Stimulated activated CD8-positive, alpha-beta memory T cell treated with anti-CD3 and anti-CD28 coated beads, Interleukin-4, amount 100 ng/mL, for 1 hour (primary cell): ENCODE results near the gene NKD2.
"Not testable (repeated sequence)": the region's sequence is repeated elsewhere in the genome, so short reads cannot be mapped to it uniquely, and the experiment has no call there.

ENCODE experiments used
- DNase-seq, 2 donors: peaks; one replicate each; pipeline ENCODE4 v3.0.0-alpha.2; 2020; ENCODE audit warnings: low read depth in 2 of 2, low spot score in 1 of 2

Gene NKD2

DNA sequence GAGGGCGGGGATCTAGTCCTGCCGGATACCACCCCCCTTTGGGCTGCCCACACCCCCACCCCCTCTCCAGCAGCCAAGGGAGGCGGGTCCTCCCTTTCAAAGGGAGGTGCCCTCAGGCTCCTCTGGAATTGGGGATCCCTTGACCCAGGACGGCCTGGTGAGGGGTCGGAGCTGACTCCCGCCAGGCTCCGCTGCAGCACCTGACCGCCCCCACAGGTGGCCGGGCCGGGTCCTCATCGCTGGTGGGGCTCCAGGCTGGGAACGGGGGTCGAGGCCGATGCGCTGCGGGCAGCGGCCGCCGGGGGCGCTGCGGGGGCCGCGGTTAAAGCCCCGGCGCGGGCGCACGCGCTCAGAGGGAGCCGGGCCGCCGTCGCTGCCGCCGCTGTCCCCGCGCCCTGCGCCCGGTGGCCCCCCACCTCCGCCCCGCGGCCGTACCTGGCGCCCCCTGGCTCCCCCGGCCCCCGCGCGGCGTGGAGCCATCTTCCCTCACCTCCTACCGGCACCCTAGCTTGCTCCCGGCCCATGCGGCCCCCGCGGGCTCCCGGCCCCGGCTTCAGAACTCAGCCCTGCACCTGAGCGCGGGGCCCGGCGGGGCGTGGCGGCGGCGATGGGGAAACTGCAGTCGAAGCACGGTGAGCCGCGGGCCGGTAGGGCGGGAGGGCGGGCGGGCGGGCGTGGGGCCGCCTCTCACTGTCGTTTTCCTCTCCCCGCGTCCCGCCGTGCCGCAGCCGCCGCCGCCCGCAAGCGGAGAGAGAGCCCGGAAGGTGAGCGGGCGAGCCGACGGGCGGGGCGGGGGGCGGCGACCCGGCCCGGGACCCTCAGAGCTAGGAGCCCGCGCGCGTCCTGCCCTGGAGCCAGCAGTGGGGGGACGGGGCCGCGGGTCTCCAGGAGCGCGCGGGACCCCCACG lies at the start of gene NKD2:
NKD2 (plus strand) TSS at position 352 of the 908 bp plus-strand sequence; CDS start at position 608, 256 bp downstream.
- no peak for DNase-seq

GRCh38 chr5:959581-960531 lies 48.7 kb upstream of the NKD2 start:
- no peak for DNase-seq

GRCh38 chr5:960551-960950 lies 48.1 kb upstream of the NKD2 start:
- no peak for DNase-seq

- DNase-seq = no peak
Observed at GRCh38 chr5:961002-961710, 47.4 kb upstream of the NKD2 start.

GRCh38 chr5:961711-962240 lies 46.8 kb upstream of the NKD2 start:
- DNase-seq = no peak

DNA sequence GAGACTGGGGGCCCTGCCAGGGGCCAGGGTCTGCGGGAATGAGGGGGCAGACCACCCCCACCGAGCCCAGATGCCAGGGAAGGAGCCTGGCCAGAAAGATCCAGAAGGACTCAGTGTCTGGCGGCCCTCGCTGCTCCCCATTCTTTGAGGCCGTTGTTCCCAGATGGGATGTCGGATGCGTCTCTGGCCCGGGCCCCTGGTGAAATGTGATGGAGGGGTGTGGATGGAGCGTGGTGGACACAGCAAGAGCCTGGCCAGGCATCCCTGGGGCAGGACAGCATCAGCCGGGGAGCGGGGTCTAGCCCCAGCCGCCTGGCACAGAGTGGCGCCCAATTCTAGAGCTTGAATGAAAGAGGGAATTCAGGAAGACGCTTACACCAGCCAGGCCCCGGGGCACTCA lies 46.2 kb upstream of the NKD2 start:
- no peak for DNase-seq

GRCh38 chr5:962801-963200 lies 45.8 kb upstream of the NKD2 start:
- no peak for DNase-seq

GRCh38 chr5:963310-963672 lies 45.3 kb upstream of the NKD2 start:
- DNase-seq = no peak

- no peak for DNase-seq
Observed at GRCh38 chr5:963673-964531, 44.7 kb upstream of the NKD2 start.

GRCh38 chr5:964821-965220 lies 43.8 kb upstream of the NKD2 start:
- no peak for DNase-seq

DNA sequence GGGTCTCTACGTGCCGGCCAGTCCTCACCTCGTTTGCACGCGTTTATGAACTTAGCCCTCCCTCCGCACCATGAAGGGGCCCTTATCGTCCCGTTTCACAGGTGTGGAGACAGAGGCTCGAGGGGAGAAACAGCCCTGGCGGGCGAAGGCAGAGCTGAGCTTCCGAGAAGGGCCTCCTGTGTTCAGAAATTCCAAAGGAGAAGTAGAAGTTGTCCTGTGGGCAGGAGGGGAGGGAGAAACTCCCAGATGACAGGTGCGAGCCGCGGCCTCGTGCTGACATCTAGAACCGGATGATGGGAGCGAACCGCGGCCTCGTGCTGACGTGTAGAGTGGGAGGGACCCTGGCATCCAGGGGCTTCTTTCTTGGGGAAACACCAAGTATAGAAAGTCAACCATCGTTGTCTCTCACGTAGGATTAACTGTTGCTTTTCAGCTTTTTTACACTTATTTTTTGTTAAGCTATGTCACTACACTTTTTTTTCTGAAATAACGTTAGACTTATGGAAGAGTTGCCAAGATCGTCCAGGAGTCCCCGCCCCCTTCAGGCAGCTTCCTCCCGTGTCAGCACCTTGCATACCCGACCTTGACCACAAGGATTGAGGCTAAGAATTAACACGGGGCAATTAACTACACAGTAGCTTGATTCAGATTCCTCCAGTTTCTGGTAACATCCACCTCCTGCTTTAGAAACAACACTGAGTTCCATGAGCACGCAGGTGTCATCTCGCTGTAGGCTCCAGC lies 42.8 kb upstream of the NKD2 start:
- DNase-seq = no peak

DNA sequence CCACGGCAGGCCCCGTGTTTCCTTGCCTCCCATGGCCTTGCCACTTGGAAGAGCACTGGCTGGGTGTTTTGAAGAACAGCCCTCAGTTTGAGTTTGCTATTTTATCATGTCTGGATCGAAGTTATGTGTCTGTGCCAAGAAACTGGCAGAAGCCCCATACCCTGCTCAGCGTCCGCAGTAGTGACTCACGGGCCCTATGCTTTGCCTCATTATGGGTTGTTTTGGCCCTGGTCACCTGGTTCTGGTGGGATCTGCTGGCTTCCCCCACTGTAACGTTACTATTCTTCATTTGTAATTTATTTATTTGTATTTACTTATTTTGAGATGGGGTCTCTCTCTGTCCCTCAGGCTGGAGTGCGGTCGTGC lies 42.3 kb upstream of the NKD2 start:
- no peak for DNase-seq

GRCh38 chr5:966941-967340 lies 41.7 kb upstream of the NKD2 start:
- no peak for DNase-seq

DNA sequence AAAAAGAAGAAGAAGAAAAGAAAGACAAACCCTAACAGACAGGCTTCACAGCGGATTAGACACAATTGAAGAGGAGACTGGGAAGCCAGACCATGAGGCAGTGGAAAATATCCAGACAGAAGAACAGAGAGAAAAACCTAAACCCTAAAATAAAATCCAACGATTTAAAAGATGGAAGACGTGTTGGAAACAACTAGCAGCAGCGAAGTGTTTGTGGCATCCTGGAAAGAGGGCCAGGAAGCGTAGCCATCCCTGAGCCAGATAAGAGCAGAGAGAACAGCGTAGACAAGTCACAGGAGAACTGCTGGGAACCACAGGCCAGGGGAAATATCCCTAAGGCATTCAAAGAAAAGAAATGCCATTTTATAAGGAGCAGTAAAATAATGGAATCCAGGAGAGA lies 39.7 kb upstream of the NKD2 start:
- no peak for DNase-seq

DNA sequence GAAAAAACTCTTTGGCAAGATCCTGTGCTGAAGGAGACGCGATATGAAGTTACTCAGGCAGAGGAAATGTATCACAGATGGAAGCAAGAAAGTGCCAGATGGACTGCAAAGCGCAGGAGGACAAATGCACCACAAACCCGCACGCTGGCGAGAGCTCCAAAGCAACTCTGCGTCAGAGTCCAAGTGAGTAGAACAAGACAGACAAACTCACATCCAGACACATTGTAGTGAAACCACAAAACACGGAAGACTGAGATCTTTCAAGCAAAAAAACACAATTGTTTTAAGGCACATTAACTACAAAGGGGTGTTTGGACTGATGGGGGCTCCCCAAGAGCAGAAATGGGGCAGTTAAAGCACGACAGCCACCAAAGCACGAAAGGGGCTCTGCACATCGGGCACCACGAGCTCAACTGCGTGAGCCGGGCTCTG lies 39.2 kb upstream of the NKD2 start:
- DNase-seq = no peak

DNA sequence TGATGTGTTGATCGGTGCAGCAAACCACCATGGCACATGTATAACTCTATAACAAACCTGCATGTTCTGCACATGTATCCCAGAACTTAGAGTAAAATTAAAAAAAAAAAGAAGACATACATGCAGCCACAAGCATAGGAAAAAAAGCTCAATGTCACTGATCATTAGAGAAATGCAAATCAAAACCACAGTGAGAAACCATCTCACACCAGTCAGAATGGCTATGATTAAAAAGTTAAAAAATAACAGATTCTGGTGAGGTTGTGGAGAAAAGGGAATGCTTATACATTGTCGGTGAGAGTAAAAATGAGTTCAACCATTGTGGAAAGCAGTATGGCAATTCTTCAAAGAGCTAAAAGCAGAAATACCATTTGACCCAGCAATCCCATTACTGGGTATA lies 36.0 kb upstream of the NKD2 start:
- not testable (repeated sequence) for DNase-seq

GRCh38 chr5:976849-977751 lies 31.5 kb upstream of the NKD2 start:
- no peak for DNase-seq

DNA sequence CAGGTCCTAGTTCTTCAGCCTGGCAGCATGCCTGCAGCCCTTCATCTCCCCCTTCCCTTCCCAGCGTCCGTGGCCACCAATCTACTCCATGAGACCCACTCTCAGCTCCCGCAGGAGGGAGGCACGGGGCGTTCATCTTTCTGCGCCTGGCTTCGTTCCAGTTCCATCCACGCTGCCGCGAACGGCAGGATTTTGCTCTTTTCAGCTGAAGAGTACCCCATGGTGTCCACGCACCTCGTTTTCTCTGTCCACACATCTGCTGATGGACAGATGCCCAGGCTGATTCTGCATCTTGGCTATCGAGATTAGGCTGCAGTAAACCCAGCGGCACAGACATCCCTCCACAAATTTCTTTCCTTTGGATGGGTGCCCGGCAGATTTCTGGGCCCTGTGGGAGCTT lies 30.5 kb upstream of the NKD2 start:
- no peak for DNase-seq
